ENCODE results near the gene CD3E. TPM values are rescaled to one million over a fixed set of nuclear protein-coding genes. Genes with fewer than 3 reads are reported as not detected.
A peak's percentile ranks its signal among the peaks of the same experiment; 100 is the strongest.

The CD3E gene
- total and polyA plus RNA-seq, 2 of the 13 experiments (the other 11 are each of a cell fraction or from before 2014, with no cell fraction given), result not detected

GRCh38 chr11:118359295-118359958, 54.9 kb downstream of the CD3E start, which contains the start of gene UBE4A (continued):
- peak; percentile 94 for TF ChIP-seq ZBTB40 (IDR thresholded peaks at IDR 0.05)
- TF ChIP-seq ZBTB40 (CRISPR knock-in tag; IDR thresholded peaks at IDR 0.05), result no peak
- peak; percentile 83 for TF ChIP-seq RBFOX2 (IDR thresholded peaks at IDR 0.05; ENCODE audit: low read depth, low read length)
- 0 out of 2 replicates have a peak, but pooled peaks have one; percentile 31 for TF ChIP-seq ZBTB21 (CRISPR knock-in tag; IDR thresholded peaks at IDR 0.05)
- no peak for TF ChIP-seq ATAD3A (CRISPR knock-in tag; IDR thresholded peaks at IDR 0.05)
- TF ChIP-seq ZFP36L1 (CRISPR knock-in tag; IDR thresholded peaks at IDR 0.05), result peak; percentile 76; the same call in 1 of the 2 replicates
- TF ChIP-seq ZFP90 (CRISPR knock-in tag; IDR thresholded peaks at IDR 0.05; ENCODE audit: borderline replicate concordance), result peak; percentile 70; the same call in 1 of the 2 replicates
- peak; percentile 84; the same call in 1 of the 2 replicates for TF ChIP-seq NFKB2 (CRISPR knock-in tag; IDR thresholded peaks at IDR 0.05; ENCODE audit: borderline replicate concordance)
- TF ChIP-seq ZNF468 (CRISPR knock-in tag; IDR thresholded peaks at IDR 0.05), result 0 out of 2 replicates have a peak, but pooled peaks have one; percentile 59
- peak; percentile 94 for TF ChIP-seq SALL2 (CRISPR knock-in tag; IDR thresholded peaks at IDR 0.05)
- TF ChIP-seq ZNF143 (CRISPR knock-in tag; IDR thresholded peaks at IDR 0.05), result peak; percentile 59
- TF ChIP-seq CREM (IDR thresholded peaks at IDR 0.05), result peak; percentile 99
- peak; percentile 86 for TF ChIP-seq CREM (CRISPR knock-in tag; IDR thresholded peaks at IDR 0.05)
- peak; percentile 48; the same call in 1 of the 2 replicates for TF ChIP-seq TFE3 (CRISPR knock-in tag; IDR thresholded peaks at IDR 0.05)
- 0 out of 2 replicates have a peak, but pooled peaks have one; percentile 61 for TF ChIP-seq ZNF569 (CRISPR knock-in tag; IDR thresholded peaks at IDR 0.05; ENCODE audit: borderline replicate concordance)
- TF ChIP-seq E2F1 (CRISPR knock-in tag; IDR thresholded peaks at IDR 0.05), result no peak
- no peak for TF ChIP-seq SETDB1 (CRISPR knock-in tag; IDR thresholded peaks at IDR 0.05; ENCODE audit: borderline replicate concordance)
- TF ChIP-seq NBN (conservative IDR thresholded peaks at IDR 0.05), result no peak
